OCI-LY7 (cell line): Measurements from ENCODE around the gene PPP1R14C. TPM values are rescaled to one million over a fixed set of nuclear protein-coding genes. Genes with fewer than 3 reads are reported as not detected.

ENCODE experiments used
- BruUV-seq: library from RNA; stranded (reverse); fragments of 400-500 nt; replicated peaks from 2 replicates; lab custom pipeline; 2021; lab: Mats Ljungman, UMichigan
- CTCF ChIA-PET: fragments of 300-600 bp; sonication (Branson Sonifier 250); formaldehyde crosslinking; loops from one replicate; lab custom pipeline; 2022; ENCODE audit warnings: antibody characterized with exemption; ENCODE audit not compliant: unreplicated experiment; lab: Charles Lee
- POLR2A ChIA-PET: fragments of 300-600 bp; sonication (Branson Sonifier 250); formaldehyde crosslinking; loops from one replicate; lab custom pipeline; 2022; ENCODE audit warnings: antibody characterized with exemption; lab: Charles Lee
- DNase-seq: peaks from one replicate; pipeline ENCODE4 v3.0.0-alpha.2; 2015; ENCODE audit warnings: low spot score
- H2AFZ ChIP-seq: fragments of 200-600 bp; sonication (generic), shearing (Covaris generic); 2 replicates; pipeline ENCODE4 v1.6.1; 2014; ENCODE audit warnings: mild to moderate bottlenecking, antibody characterized with exemption, low read length, moderate library complexity
- H3K27ac ChIP-seq: fragments of 200-600 bp; sonication (generic); 2 replicates; pipeline ENCODE4 v1.5.1; 2014; ENCODE audit warnings: mixed run types, low read depth, mild to moderate bottlenecking, moderate library complexity, low read length, inconsistent platforms; ENCODE audit not compliant: poor library complexity, severe bottlenecking
- H3K36me3 ChIP-seq: fragments of 200-600 bp; sonication (generic); 2 replicates; pipeline ENCODE4 v1.6.1; 2014; ENCODE audit warnings: mild to moderate bottlenecking, antibody characterized with exemption, low read length, moderate library complexity, mixed read lengths; ENCODE audit not compliant: insufficient read depth
- H3K4me1 ChIP-seq: fragments of 200-600 bp; sonication (generic); 2 replicates; pipeline ENCODE4 v1.5.1; 2014; ENCODE audit warnings: mild to moderate bottlenecking, low read length; ENCODE audit not compliant: insufficient read depth, poor library complexity, severe bottlenecking
- H3K4me2 ChIP-seq: fragments of 200-600 bp; sonication (generic); 2 replicates; pipeline ENCODE4 v1.6.1; 2014; ENCODE audit warnings: mild to moderate bottlenecking, low read length
- H3K4me3 ChIP-seq: fragments of 200-600 bp; sonication (generic); 2 replicates; pipeline ENCODE4 v1.5.1; 2014; ENCODE audit warnings: mild to moderate bottlenecking, low read depth, low read length; ENCODE audit not compliant: poor library complexity, severe bottlenecking
- H3K79me2 ChIP-seq: fragments of 200-600 bp; sonication (generic); 2 replicates; pipeline ENCODE4 v1.6.1; 2016; ENCODE audit warnings: low read depth, mild to moderate bottlenecking, low read length, moderate library complexity, mixed read lengths; ENCODE audit not compliant: insufficient read depth
- H3K9me2 ChIP-seq: fragments of 200-600 bp; sonication (generic); 2 replicates; pipeline ENCODE4 v1.6.1; 2016; ENCODE audit warnings: mild to moderate bottlenecking, low read length, mixed read lengths; ENCODE audit not compliant: insufficient read depth
- H3K9me3 ChIP-seq: fragments of 200-600 bp; sonication (generic); 2 replicates; pipeline ENCODE4 v1.6.1; 2014; ENCODE audit warnings: mild to moderate bottlenecking, mixed run types, low read length, mixed read lengths
- H4K20me1 ChIP-seq: fragments of 200-600 bp; sonication (generic); 2 replicates; pipeline ENCODE4 v1.6.1; 2014; ENCODE audit warnings: mild to moderate bottlenecking, antibody characterized with exemption, low read length, moderate library complexity, mixed read lengths; ENCODE audit not compliant: insufficient read depth
- EZH2phosphoT487 ChIP-seq: fragments of 200-600 bp; sonication (generic); IDR thresholded peaks from 2 replicates; pipeline ENCODE4 v1.6.1; 2018; ENCODE audit warnings: low read depth, borderline replicate concordance, mild to moderate bottlenecking, mixed run types, antibody characterized with exemption, low read length, moderate library complexity, mixed read lengths
- intact Hi-C: fragments of 100-400 bp; cut with micrococcal nuclease; formaldehyde crosslinking; loops from one replicate; pipeline ENCODE4 v1.10.0; 2022; ENCODE audit not compliant: unreplicated experiment
- total RNA-seq, 2 experiments: library from RNA; depleted of rRNA in 1 of 2; stranded (reverse); fragments of >200 nt in 1 of 2; shearing (Covaris generic) in 1 of 2; gene quantifications; 2 replicates each; pipeline ENCODE4 v1.2.3, GENCODE V29; 2014 to 2022
- TF ChIP-seq, protein P1 (sequence below): fragments of 200-600 bp; sonication (generic); conservative IDR thresholded peaks from 2 replicates; pipeline ENCODE4 v1.5.1; 2014; ENCODE audit warnings: mild to moderate bottlenecking, antibody characterized with exemption, low read length, moderate library complexity, mixed read lengths

PPP1R14C gene
- total RNA-seq, 2 experiments from 2014 or later: 1.8 TPM; not detected in 1

GRCh38 chr6:150167479-150167873 lies 24.6 kb downstream of the PPP1R14C start:
- Histone ChIP-seq H3K27ac (peak overlapping the region; percentile 84), H4K20me1 (no peaks in the 10 kb centered on the region), H3K36me3 (no peaks in the 10 kb centered on the region), H3K9me3 (no peaks in the 10 kb centered on the region), H3K79me2 (no peaks in the 10 kb centered on the region), H3K4me3 (peak overlapping the region; percentile 36), H2AFZ (peak overlapping the region; percentile 78), H3K9me2 (no peaks in the 10 kb centered on the region), H3K4me2 (peak overlapping the region; percentile 82), H3K4me1 (peaks cover 25% of the 10 kb centered on the region)
- intact Hi-C loops: no loop called here
- TF ChIP-seq, protein P1, sequence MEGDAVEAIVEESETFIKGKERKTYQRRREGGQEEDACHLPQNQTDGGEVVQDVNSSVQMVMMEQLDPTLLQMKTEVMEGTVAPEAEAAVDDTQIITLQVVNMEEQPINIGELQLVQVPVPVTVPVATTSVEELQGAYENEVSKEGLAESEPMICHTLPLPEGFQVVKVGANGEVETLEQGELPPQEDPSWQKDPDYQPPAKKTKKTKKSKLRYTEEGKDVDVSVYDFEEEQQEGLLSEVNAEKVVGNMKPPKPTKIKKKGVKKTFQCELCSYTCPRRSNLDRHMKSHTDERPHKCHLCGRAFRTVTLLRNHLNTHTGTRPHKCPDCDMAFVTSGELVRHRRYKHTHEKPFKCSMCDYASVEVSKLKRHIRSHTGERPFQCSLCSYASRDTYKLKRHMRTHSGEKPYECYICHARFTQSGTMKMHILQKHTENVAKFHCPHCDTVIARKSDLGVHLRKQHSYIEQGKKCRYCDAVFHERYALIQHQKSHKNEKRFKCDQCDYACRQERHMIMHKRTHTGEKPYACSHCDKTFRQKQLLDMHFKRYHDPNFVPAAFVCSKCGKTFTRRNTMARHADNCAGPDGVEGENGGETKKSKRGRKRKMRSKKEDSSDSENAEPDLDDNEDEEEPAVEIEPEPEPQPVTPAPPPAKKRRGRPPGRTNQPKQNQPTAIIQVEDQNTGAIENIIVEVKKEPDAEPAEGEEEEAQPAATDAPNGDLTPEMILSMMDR: no peak
- no peak for TF ChIP-seq EZH2phosphoT487
- DNase-seq: peak; percentile 50
- ChIA-PET POLR2A (interaction anchor here (0.5 to 2.2 kb wide), 7 partner anchors 11 to 750 kb away, joined by 3 to 13 read pairs (median 6); no protein-coding TSS in a partner anchor), CTCF (interaction anchor here (0.8 to 1.6 kb wide), 3 partner anchors 13 to 538 kb away, joined by 3 to 8 read pairs (median 3); no protein-coding TSS in a partner anchor)
- no TSS peak for BruUV-seq

GRCh38 chr6:150169181-150169580 lies 26.3 kb downstream of the PPP1R14C start:
- peak overlapping the region; percentile 82 for H3K4me2 ChIP-seq
- no peak for TF ChIP-seq EZH2phosphoT487
- TF ChIP-seq, protein P1: no peak
- CTCF ChIA-PET: no interaction called here
- intact Hi-C loops: no loop called here
- no peaks in the 10 kb centered on the region for H4K20me1 ChIP-seq
- H3K9me3 ChIP-seq: no peaks in the 10 kb centered on the region
- no peaks in the 10 kb centered on the region for H3K9me2 ChIP-seq
- peak overlapping the region; percentile 74; the same call in 1 of the 2 replicates for H2AFZ ChIP-seq
- H3K36me3 ChIP-seq: no peaks in the 10 kb centered on the region
- no peak for DNase-seq
- POLR2A ChIA-PET: no interaction called here
- BruUV-seq: no TSS peak
- H3K4me3 ChIP-seq: peak overlapping the region; percentile 67
- H3K27ac ChIP-seq: peak overlapping the region; percentile 84
- H3K79me2 ChIP-seq: no peaks in the 10 kb centered on the region
- H3K4me1 ChIP-seq: peaks cover 25% of the 10 kb centered on the region

DNA sequence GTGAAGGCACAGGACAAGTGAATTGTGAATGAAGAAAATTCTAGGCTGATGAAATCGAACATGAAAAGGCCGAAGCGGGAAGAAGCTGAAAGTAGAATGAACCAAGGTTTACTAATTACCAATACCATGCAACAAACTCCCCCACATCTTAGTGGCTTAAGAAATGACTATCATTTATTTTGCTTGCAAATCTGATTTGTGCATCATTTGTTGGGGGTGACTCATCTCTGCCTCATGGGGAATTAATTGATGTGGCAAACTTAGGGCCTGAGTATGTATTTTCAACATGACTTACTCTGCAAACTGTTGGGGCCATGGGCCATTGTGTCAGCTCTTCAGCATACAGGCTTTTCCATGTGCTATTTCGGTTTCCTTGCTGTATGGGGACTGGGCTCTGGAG lies 26.8 kb downstream of the PPP1R14C start:
- Histone ChIP-seq H3K27ac (no peak overlapping the region), H3K4me2 (peak overlapping the region; percentile 82; the same call in 1 of the 2 replicates), H3K9me3 (no peaks in the 10 kb centered on the region), H4K20me1 (no peaks in the 10 kb centered on the region), H3K36me3 (no peaks in the 10 kb centered on the region), H3K4me3 (no peak overlapping the region), H2AFZ (peak overlapping the region; percentile 74; the same call in 1 of the 2 replicates), H3K4me1 (peaks cover 25% of the 10 kb centered on the region), H3K9me2 (no peaks in the 10 kb centered on the region), H3K79me2 (no peaks in the 10 kb centered on the region)
- intact Hi-C loops: no loop called here
- ChIA-PET POLR2A (no interaction called here), CTCF (no interaction called here)
- TF ChIP-seq, protein P1: no peak
- BruUV-seq: no TSS peak
- DNase-seq: no peak
